Upper lobe of right lung (tissue), 1 donor: ENCODE data around the gene EPB41L4A. TPM values are rescaled to one million over a fixed set of nuclear protein-coding genes. Genes with fewer than 3 reads are reported as not detected.

Source experiments
- ATAC-seq: fragments of 200-7000 bp; cut with Tn5 transposase; one replicate; pipeline ENCODE4 v1.9.1; 2020; ENCODE audit warnings: mild to moderate bottlenecking, moderate library complexity
- DNase-seq: peaks from one replicate; pipeline ENCODE4 v3.0.0-alpha.2; 2020
- H3K27ac ChIP-seq: fragments of 200-600 bp; one replicate; pipeline ENCODE4 v1.8.0; 2022
- H3K27me3 ChIP-seq: fragments of 200-600 bp; one replicate; pipeline ENCODE4 v1.8.0; 2022; ENCODE audit warnings: mild to moderate bottlenecking
- H3K36me3 ChIP-seq: fragments of 200-600 bp; one replicate; pipeline ENCODE4 v1.8.0; 2022
- H3K4me1 ChIP-seq: fragments of 200-600 bp; one replicate; pipeline ENCODE4 v1.8.0; 2022
- H3K4me3 ChIP-seq: fragments of 200-600 bp; one replicate; pipeline ENCODE4 v1.8.0; 2022; ENCODE audit warnings: mild to moderate bottlenecking
- H3K9me3 ChIP-seq: fragments of 200-600 bp; one replicate; pipeline ENCODE4 v1.8.0; 2022
- intact Hi-C: fragments of 100-400 bp; cut with DNase I; formaldehyde crosslinking; loops from one replicate; pipeline ENCODE4 v1.11.0; 2022
- total RNA-seq: library from RNA; stranded (reverse); fragmentation: NEBNext Ultra II Directional; extraction: Animal tissue kit (Norgen Biotek cat#: 25700); gene quantifications from one replicate; pipeline ENCODE4 v1.2.1, GENCODE V29; 2021
- TF ChIP-seq, protein P1 (sequence below): fragments of 200-600 bp; IDR thresholded peaks from one replicate; pipeline ENCODE4 v1.8.0; 2022; ENCODE audit warnings: antibody characterized with exemption
- donor health status: DM: no; HTN: yes; CAD: no; lungs with severe emphysema.

Gene EPB41L4A
- total RNA-seq, 1 donor from 2014 or later: 35.2 TPM

DNA sequence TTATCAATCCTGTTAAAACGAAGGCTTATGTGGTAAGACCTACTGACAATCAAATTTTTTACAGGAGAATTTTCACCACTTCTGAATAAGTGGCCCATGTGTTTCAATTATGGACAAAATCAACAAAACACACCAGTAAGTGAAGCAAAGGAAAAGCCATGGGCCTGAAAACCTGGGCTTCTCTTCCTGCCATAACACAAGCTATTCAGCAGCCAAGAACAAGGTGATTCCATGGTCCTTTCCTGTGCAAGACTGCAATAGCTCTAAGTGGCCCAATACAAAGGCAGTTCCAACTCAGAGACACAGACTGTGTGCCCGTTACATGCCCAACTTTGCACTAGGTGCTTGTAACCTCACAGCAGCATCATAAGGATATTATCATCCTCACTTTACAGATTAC lies 168.5 kb downstream of the EPB41L4A start:
- Histone ChIP-seq H3K9me3 (no peaks in the 10 kb centered on the region), H3K4me1 (no peaks in the 10 kb centered on the region), H3K36me3 (no peaks in the 10 kb centered on the region), H3K4me3 (no peak overlapping the region), H3K27ac (no peak overlapping the region), H3K27me3 (no peaks in the 10 kb centered on the region)
- ATAC-seq (no peak), DNase-seq (no peak)
- intact Hi-C loops: no loop called here
- TF ChIP-seq, protein P1, sequence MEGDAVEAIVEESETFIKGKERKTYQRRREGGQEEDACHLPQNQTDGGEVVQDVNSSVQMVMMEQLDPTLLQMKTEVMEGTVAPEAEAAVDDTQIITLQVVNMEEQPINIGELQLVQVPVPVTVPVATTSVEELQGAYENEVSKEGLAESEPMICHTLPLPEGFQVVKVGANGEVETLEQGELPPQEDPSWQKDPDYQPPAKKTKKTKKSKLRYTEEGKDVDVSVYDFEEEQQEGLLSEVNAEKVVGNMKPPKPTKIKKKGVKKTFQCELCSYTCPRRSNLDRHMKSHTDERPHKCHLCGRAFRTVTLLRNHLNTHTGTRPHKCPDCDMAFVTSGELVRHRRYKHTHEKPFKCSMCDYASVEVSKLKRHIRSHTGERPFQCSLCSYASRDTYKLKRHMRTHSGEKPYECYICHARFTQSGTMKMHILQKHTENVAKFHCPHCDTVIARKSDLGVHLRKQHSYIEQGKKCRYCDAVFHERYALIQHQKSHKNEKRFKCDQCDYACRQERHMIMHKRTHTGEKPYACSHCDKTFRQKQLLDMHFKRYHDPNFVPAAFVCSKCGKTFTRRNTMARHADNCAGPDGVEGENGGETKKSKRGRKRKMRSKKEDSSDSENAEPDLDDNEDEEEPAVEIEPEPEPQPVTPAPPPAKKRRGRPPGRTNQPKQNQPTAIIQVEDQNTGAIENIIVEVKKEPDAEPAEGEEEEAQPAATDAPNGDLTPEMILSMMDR: no peak

DNA sequence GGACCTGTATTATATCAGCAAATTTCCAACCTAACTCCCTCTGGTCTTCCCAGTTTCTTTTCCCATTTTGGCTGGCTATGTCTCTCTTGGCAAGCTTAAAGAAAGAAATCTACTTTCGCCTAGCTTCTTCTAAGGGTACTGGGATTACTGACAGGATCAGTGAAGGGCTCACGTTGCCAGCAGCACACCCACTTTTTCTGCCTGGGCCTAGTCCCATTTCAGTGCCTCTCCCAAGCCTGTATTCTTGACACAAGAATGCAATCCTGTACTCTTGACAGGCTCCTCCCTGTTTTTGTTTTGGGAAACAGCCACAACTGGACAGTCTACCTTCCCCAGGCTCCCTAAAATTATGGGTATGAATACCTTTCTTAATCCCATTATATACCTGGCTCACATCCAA lies 170.5 kb downstream of the EPB41L4A start:
- intact Hi-C loops: no loop called here
- Histone ChIP-seq H3K27ac (no peak overlapping the region), H3K4me3 (no peak overlapping the region), H3K4me1 (no peaks in the 10 kb centered on the region), H3K27me3 (no peaks in the 10 kb centered on the region), H3K9me3 (no peaks in the 10 kb centered on the region), H3K36me3 (no peaks in the 10 kb centered on the region)
- DNase-seq (no peak), ATAC-seq (peak; percentile 57)
- TF ChIP-seq, protein P1: no peak

DNA sequence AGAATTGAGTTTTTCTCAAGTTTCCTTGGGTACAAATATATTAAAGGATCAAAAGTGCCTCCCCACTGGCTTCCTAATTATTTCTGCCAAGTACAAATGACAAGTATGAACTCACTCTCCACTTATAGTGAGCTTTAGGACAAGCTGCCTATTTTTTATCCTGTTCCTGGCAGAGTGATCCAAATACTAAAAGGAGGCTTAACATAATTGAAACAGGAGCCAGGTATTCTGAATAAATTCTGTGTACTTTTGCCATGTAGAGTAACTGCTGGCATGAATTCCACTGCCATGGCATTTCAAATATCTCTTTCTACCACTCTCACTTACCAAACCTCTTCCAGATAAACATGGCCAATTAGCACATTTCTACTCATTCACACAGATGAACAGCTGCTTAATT lies 171.1 kb downstream of the EPB41L4A start:
- TF ChIP-seq, protein P1: no peak
- H3K4me1 ChIP-seq: no peaks in the 10 kb centered on the region
- no peaks in the 10 kb centered on the region for H3K27me3 ChIP-seq
- H3K36me3 ChIP-seq: no peaks in the 10 kb centered on the region
- DNase-seq (no peak), ATAC-seq (no peak)
- H3K4me3 ChIP-seq: no peak overlapping the region
- intact Hi-C loops: no loop called here
- no peak overlapping the region for H3K27ac ChIP-seq
- no peaks in the 10 kb centered on the region for H3K9me3 ChIP-seq

DNA sequence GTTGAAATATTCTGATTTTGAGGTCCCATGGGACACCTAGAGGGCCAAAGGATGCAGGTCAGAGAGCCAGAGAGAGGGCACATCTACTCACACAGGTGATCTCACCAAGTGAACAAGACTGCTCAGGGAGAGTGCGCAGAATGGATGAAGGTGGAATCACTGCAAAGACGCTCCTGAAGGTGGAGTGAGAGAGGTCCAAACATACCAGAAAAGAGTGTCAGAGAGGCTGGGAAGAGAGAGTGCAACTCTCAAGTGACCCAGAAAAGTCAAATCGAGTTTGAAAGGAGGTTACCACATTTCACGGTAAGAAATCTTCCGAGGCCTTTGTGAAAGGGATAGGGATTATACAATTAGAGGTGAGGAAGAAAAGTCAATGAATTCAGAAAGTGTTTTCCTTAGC lies 173.4 kb downstream of the EPB41L4A start:
- H3K27ac ChIP-seq: no peak overlapping the region
- no peaks in the 10 kb centered on the region for H3K27me3 ChIP-seq
- DNase-seq (no peak), ATAC-seq (no peak)
- no peaks in the 10 kb centered on the region for H3K36me3 ChIP-seq
- TF ChIP-seq, protein P1: no peak
- no peak overlapping the region for H3K4me3 ChIP-seq
- H3K4me1 ChIP-seq: no peaks in the 10 kb centered on the region
- H3K9me3 ChIP-seq: no peaks in the 10 kb centered on the region
- intact Hi-C loops: no loop called here

DNA sequence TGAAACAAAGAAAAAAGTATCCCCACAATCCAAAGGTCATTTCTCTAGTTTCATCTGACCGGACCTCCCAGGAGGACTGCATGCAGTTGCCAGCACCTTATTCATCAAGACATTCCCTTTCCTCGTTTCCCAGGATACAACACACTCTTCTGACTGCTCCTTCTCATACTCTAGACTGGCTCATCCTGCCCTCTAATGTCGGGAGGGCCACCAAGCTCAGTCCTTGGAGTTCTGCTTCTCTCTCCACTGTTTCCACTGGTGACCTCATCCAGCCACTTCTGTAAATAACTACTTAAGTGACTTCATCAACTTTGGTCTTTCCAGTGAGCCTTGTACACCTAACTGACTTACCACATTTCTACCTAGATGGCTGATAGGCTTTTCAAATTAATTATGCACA lies 179.1 kb downstream of the EPB41L4A start:
- no peaks in the 10 kb centered on the region for H3K36me3 ChIP-seq
- H3K27me3 ChIP-seq: no peaks in the 10 kb centered on the region
- no peaks in the 10 kb centered on the region for H3K9me3 ChIP-seq
- TF ChIP-seq, protein P1: no peak
- intact Hi-C loops: no loop called here
- H3K4me1 ChIP-seq: no peaks in the 10 kb centered on the region
- ATAC-seq: peak; percentile 33
- no peak overlapping the region for H3K27ac ChIP-seq
- no peak for DNase-seq
- H3K4me3 ChIP-seq: no peak overlapping the region

- Histone ChIP-seq H3K4me1 (no peaks in the 10 kb centered on the region), H3K27me3 (no peaks in the 10 kb centered on the region), H3K36me3 (no peaks in the 10 kb centered on the region), H3K9me3 (no peaks in the 10 kb centered on the region), H3K27ac (no peak overlapping the region), H3K4me3 (no peak overlapping the region)
- ATAC-seq (no peak), DNase-seq (no peak)
- intact Hi-C loops: no loop called here
- TF ChIP-seq, protein P1: no peak
These were observed 180.6 kb downstream of the EPB41L4A start for GRCh38 chr5:112238473-112238872.
